Activated T-cell treated with anti-CD3 and anti-CD28 coated beads, Interleukin-2, amount 50 U/mL, for 24 hours (primary cell): ENCODE data around the gene TEDC2.
A peak's percentile ranks its signal among the peaks of the same experiment; 100 is the strongest.

ENCODE experiments used
- DNase-seq: peaks from one replicate; pipeline ENCODE4 v3.0.0-alpha.2; 2020
- H3K27ac Mint-ChIP-seq: 2 replicates; pipeline ENCODE4 v1.8.0; 2020; ENCODE audit warnings: mild to moderate bottlenecking, mixed read lengths
- H3K27me3 Mint-ChIP-seq: 2 replicates; pipeline ENCODE4 v1.8.0; 2020; ENCODE audit warnings: mixed read lengths
- H3K36me3 Mint-ChIP-seq: 2 replicates; pipeline ENCODE4 v1.8.0; 2020; ENCODE audit warnings: low read depth, mixed read lengths
- H3K4me1 Mint-ChIP-seq: 2 replicates; pipeline ENCODE4 v1.8.0; 2020; ENCODE audit warnings: low read depth, mixed read lengths
- H3K4me3 Mint-ChIP-seq: 2 replicates; pipeline ENCODE4 v1.8.0; 2020; ENCODE audit warnings: mild to moderate bottlenecking, moderate library complexity, mixed read lengths
- H3K9me3 Mint-ChIP-seq: 2 replicates; pipeline ENCODE4 v1.8.0; 2020; ENCODE audit warnings: mixed read lengths

TEDC2 gene

DNA sequence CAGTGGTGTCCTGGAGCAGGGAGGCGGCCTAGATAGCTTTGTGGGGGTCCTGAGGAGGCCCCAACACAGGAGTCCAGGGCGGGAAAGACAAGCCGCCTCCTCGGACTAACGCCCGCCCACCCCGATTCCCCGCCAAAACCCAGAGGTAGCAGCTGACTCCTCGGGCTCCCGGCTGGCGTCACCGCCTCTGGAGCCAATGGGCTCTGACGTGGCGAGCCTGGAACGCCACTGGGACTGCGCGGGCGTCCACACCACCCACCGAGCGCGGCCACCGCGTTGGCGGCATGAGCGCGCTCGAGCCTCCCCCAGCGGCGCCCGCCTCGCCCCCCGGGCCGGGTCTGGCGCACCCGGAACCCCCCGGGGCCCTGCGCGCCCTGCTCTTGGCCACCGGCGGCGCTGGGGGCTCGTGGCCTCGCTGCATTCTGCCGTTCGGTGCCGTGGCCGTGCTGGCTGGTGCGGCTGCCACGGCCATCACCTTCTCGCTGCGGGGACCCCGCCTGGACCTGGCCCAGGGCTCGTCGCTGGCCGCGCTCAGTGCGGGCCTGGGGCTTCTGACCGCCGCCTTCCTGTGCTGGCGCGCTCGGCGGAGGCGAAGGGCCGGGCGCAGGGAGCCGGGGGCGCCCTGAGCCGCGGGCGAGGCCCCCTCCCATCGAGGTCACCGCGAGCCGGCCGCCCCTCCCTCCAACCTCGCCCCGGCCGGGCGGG lies 7.8 kb downstream of the TEDC2 start:
- no peak overlapping the region for H3K27ac Mint-ChIP-seq
- no peak overlapping the region for H3K4me3 Mint-ChIP-seq
- H3K9me3 Mint-ChIP-seq, result no peaks in the 10 kb centered on the region
- peaks cover 36% of the 10 kb centered on the region for H3K27me3 Mint-ChIP-seq
- H3K36me3 Mint-ChIP-seq, result peaks cover 4% of the 10 kb centered on the region
- peak; percentile 53 for DNase-seq
- peaks cover 16% of the 10 kb centered on the region for H3K4me1 Mint-ChIP-seq

GRCh38 chr16:2468233-2468724 lies 8.4 kb downstream of the TEDC2 start:
- peaks cover 42% of the 10 kb centered on the region for H3K27me3 Mint-ChIP-seq
- peak; percentile 45 for DNase-seq

GRCh38 chr16:2468725-2469398 lies 9.0 kb downstream of the TEDC2 start:
- H3K4me3 Mint-ChIP-seq, result peak overlapping the region; percentile 25
- H3K9me3 Mint-ChIP-seq, result no peaks in the 10 kb centered on the region
- peak; percentile 42 for DNase-seq

More at GRCh38 chr16:2468233-2468724, 8.4 kb downstream of the TEDC2 start:
- peak overlapping the region; percentile 25 for H3K4me3 Mint-ChIP-seq
- peaks cover 2% of the 10 kb centered on the region for H3K36me3 Mint-ChIP-seq
- H3K27ac Mint-ChIP-seq, result peak overlapping the region; percentile 26
- H3K4me1 Mint-ChIP-seq, result peaks cover 20% of the 10 kb centered on the region
- no peaks in the 10 kb centered on the region for H3K9me3 Mint-ChIP-seq

DNA sequence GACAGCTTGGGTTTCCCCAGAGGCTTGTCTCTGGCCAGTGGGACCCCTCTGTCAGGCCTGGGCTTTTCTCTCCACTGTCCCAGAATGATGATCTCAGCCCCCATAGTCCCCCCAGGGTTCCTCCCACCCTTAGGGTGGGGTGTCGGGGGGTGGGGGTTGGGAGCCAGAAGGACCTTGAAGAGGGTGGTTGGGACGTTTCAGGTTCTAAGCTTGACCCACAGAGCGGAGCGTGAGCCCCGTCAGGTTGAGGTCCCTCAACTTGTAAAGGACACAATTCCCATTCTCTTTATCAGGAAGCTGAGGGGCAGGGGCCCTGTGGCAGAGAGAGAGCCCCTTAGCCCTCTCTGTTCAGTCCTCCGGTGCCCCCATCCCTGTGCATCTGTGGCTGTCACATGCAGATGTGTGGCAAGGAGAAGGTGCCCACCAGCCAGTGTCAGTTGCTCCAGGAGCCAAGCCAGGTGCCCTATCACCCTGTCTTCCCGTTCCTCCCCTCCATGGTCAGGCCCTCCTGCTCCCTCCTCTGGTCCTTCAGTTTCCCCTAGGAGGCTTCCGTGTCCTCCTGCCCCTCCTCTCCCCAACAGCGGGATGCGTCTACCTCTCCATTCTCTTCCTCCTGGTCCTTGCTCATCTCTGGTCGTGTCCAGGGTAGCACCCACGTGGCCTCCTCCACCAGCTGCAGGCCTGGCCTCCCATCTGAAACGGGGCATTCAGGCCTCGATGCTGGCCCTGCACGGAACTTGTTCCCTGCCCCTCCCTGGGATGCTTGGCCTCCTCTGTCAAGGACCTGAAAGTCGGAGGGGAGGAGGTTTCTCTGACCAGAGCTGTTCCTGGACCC lies 9.7 kb downstream of the TEDC2 start:
- peaks cover 22% of the 10 kb centered on the region for H3K4me1 Mint-ChIP-seq
- H3K36me3 Mint-ChIP-seq, result no peaks in the 10 kb centered on the region
- DNase-seq, result no peak
- no peak overlapping the region for H3K27ac Mint-ChIP-seq
- no peaks in the 10 kb centered on the region for H3K9me3 Mint-ChIP-seq
- H3K4me3 Mint-ChIP-seq, result no peak overlapping the region
- H3K27me3 Mint-ChIP-seq, result peaks cover 44% of the 10 kb centered on the region

More at GRCh38 chr16:2468725-2469398, 9.0 kb downstream of the TEDC2 start:
- H3K4me1 Mint-ChIP-seq, result peaks cover 22% of the 10 kb centered on the region
- H3K36me3 Mint-ChIP-seq, result no peaks in the 10 kb centered on the region
- H3K27ac Mint-ChIP-seq, result peak overlapping the region; percentile 26
- peaks cover 44% of the 10 kb centered on the region for H3K27me3 Mint-ChIP-seq

- Mint-ChIP-seq H3K9me3 (no peaks in the 10 kb centered on the region), H3K4me1 (peaks cover 22% of the 10 kb centered on the region), H3K4me3 (no peak overlapping the region), H3K27me3 (peaks cover 44% of the 10 kb centered on the region), H3K27ac (no peak overlapping the region), H3K36me3 (no peaks in the 10 kb centered on the region)
- no peak for DNase-seq
Measured at GRCh38 chr16:2470234-2470601, 10.3 kb downstream of the TEDC2 start.

DNA sequence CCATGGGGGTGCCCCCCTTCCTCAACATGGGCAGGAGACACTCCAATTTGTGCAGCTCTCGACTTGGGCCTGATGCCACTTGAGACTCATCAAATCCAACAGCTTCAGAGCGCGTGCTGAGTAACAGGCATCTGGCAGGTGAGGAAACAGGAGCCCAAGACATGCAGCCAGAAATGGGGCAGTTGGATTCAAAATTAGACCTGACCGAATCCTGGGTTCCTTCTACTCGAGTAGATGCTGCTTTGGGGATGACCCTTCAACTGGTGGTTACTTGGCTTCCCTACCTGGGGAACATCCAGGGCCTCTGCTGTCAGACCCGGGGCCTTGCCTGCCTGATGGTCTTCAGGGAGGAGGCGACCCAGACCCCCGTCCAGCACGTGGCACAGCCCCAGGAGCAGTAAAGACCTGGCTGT lies 10.7 kb downstream of the TEDC2 start:
- Mint-ChIP-seq H3K4me1 (peaks cover 22% of the 10 kb centered on the region), H3K9me3 (no peaks in the 10 kb centered on the region), H3K27ac (no peak overlapping the region), H3K27me3 (peaks cover 44% of the 10 kb centered on the region), H3K4me3 (no peak overlapping the region), H3K36me3 (no peaks in the 10 kb centered on the region)
- peak; percentile 46 for DNase-seq

DNA sequence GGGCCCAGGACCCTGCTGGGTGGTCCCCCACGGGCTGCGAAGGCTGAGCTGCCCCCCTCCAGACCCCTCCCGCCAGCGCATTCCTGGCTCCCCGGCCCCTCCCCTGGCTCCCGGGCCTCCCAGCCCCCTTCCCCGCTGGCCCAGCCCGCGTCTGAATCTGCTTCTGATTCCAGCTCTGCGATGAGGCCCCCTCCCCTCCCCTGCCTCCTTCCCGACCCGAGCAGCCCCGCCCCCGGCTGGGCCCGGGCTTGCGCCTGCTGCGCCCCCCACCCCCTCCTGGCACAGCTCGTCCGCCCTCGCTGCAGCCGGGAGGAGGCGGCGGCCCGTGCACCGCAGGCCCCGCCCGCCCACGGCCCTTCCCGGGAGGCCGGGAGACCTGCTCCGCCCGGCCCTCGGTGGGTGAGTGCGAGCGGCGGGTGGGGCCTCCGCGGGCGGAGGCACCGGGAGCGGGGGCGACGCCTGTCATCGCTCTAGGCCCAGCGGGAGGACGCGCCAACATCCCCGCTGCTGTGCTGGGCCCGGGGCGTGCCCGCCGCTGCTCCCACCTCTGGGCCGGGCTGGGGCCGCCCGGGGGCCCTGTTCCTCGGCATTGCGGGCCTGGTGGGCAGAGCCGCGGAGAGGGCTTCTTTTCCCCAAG lies 11.2 kb downstream of the TEDC2 start, which contains the start of gene NTN3:
NTN3 (plus strand) TSS at position 282 of the 637 bp plus-strand sequence. CDS start 405 bp downstream, outside the sequence.
- peaks cover 26% of the 10 kb centered on the region for H3K4me1 Mint-ChIP-seq
- no peaks in the 10 kb centered on the region for H3K36me3 Mint-ChIP-seq
- no peaks in the 10 kb centered on the region for H3K9me3 Mint-ChIP-seq
- peak; percentile 51 for DNase-seq
- peaks cover 44% of the 10 kb centered on the region for H3K27me3 Mint-ChIP-seq
- H3K27ac Mint-ChIP-seq, result no peak within 1 kb of the TSS
- H3K4me3 Mint-ChIP-seq, result no peak within 1 kb of the TSS

- Mint-ChIP-seq H3K36me3 (no peaks in the 10 kb centered on the region), H3K4me3 (no peak overlapping the region), H3K27me3 (peaks cover 41% of the 10 kb centered on the region), H3K27ac (no peak overlapping the region), H3K4me1 (peaks cover 34% of the 10 kb centered on the region), H3K9me3 (no peaks in the 10 kb centered on the region)
- no peak for DNase-seq
Measured at GRCh38 chr16:2471653-2472487, 12.0 kb downstream of the TEDC2 start.

GRCh38 chr16:2472488-2472864 lies 12.6 kb downstream of the TEDC2 start:
- DNase-seq, result no peak
- Mint-ChIP-seq H3K27me3 (peaks cover 36% of the 10 kb centered on the region), H3K4me3 (no peak overlapping the region), H3K36me3 (no peaks in the 10 kb centered on the region), H3K9me3 (no peaks in the 10 kb centered on the region), H3K4me1 (peaks cover 32% of the 10 kb centered on the region), H3K27ac (no peak overlapping the region)

DNA sequence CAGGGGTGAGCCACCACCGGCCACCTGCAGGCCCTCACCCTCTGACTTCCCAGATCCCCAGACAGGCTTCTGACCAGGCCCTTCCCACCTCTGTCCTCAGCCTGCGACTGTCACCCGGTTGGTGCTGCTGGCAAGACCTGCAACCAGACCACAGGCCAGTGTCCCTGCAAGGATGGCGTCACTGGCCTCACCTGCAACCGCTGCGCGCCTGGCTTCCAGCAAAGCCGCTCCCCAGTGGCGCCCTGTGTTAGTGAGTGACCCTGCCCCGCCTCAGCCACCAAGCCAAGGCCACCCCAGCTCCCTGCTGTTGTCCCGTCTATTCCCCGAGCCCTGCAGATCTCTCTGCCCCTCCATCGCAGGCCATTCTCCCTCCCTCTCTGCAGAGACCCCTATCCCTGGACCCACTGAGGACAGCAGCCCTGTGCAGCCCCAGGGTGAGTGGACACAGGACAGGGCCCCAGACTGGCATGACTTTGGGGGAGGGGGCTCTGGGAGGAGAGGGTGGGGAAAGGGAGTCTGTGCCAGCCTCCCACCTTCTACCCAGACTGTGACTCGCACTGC lies 13.1 kb downstream of the TEDC2 start:
- DNase-seq, result no peak
- no peaks in the 10 kb centered on the region for H3K36me3 Mint-ChIP-seq
- peaks cover 36% of the 10 kb centered on the region for H3K27me3 Mint-ChIP-seq
- peak overlapping the region; percentile 37 for H3K27ac Mint-ChIP-seq
- H3K4me1 Mint-ChIP-seq, result peaks cover 32% of the 10 kb centered on the region
- peak overlapping the region; percentile 69 for H3K4me3 Mint-ChIP-seq
- no peaks in the 10 kb centered on the region for H3K9me3 Mint-ChIP-seq

- Mint-ChIP-seq H3K9me3 (no peaks in the 10 kb centered on the region), H3K4me1 (peaks cover 28% of the 10 kb centered on the region), H3K27me3 (peaks cover 31% of the 10 kb centered on the region), H3K4me3 (peak overlapping the region; percentile 69), H3K36me3 (no peaks in the 10 kb centered on the region), H3K27ac (peak overlapping the region; percentile 66)
- no peak for DNase-seq
Measured at GRCh38 chr16:2473446-2473926, 13.6 kb downstream of the TEDC2 start.

DNA sequence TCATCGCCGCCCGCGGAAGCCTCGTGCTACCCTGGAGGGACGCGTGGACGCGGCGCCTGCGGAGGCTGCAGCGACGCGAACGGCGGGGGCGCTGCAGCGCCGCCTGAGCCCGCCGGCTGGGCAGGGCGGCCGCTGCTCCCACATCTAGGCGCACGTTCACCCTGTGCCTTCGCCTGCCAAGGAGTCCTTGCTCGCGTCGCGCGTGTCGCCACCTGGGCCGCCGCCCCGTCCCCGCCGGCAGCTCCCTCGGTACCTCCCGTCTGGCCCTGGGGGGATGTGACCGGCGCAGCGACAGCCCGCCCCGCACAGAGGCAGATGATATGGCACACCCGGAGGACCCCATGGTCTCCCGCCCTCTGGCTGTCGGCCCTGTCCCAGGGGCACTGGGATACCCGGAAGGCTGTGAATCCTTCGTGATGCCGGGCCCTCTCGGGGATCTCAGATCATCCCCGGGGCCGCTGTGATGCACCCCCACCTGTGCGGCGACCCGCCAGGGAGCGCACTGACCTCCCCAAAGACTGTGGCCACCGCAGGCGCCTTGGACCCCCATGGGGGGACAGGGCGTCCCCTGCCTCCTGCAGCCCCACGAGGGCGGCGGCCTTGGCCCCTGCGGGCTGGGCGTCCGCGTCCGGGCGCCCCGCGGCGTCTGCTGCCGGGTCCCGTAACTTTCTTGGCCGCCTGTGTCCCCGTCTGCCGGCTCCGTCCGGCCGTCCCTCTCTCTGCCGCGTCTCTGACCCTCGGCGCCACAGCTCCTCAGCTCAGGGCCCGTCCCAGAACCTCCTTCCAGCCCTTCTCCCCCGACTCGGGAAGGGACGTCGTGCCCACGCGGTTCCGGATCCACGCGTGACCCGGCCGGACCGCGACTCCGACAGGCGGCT lies 14.3 kb downstream of the TEDC2 start:
- Mint-ChIP-seq H3K27me3 (peaks cover 25% of the 10 kb centered on the region), H3K4me3 (peak overlapping the region; percentile 80), H3K27ac (peak overlapping the region; percentile 85), H3K36me3 (no peaks in the 10 kb centered on the region), H3K4me1 (peaks cover 25% of the 10 kb centered on the region), H3K9me3 (no peaks in the 10 kb centered on the region)
- DNase-seq, result peak; percentile 79
